Colonic mucosa (tissue), 4 donors: ENCODE results near the gene MT2A. TPM values are rescaled to one million over a fixed set of nuclear protein-coding genes. Genes with fewer than 3 reads are reported as not detected.

Experiments used
- DNase-seq: peaks from one replicate; pipeline ENCODE4 v3.0.0-alpha.2; 2020
- H3K27ac ChIP-seq: fragments of 200-600 bp; one replicate; pipeline ENCODE4 v1.8.0; 2021
- H3K27me3 ChIP-seq: fragments of 200-600 bp; one replicate; pipeline ENCODE4 v1.8.0; 2021
- H3K36me3 ChIP-seq: fragments of 200-600 bp; one replicate; pipeline ENCODE4 v1.8.0; 2021
- H3K4me1 ChIP-seq: fragments of 200-600 bp; one replicate; pipeline ENCODE4 v1.8.0; 2021; ENCODE audit warnings: mild to moderate bottlenecking
- H3K4me3 ChIP-seq: fragments of 200-600 bp; one replicate; pipeline ENCODE4 v1.8.0; 2021
- H3K9ac ChIP-seq, 2 donors: one replicate each; pipeline ENCODE4 v1.7.0; 2013; ENCODE audit warnings: control low read depth in 2 of 2, low read depth in 2 of 2, low read length in 2 of 2
- H3K9me3 ChIP-seq: fragments of 200-600 bp; one replicate; pipeline ENCODE4 v1.8.0; 2021
- intact Hi-C: fragments of 100-400 bp; cut with DNase I; formaldehyde crosslinking; loops from one replicate; pipeline ENCODE4 v1.14.1; 2022
- total RNA-seq, 2 donors: library from RNA; stranded (reverse); fragmentation: NEBNext Ultra II Directional in 1 of 2; extraction: Animal tissue kit (Norgen Biotek cat#: 25700) in 1 of 2; gene quantifications; one replicate each; pipeline ENCODE4 v1.2.1, GENCODE V29; 2021
- TF ChIP-seq, protein P1 (sequence below): fragments of 200-600 bp; IDR thresholded peaks from one replicate; pipeline ENCODE4 v1.8.0; 2022; ENCODE audit warnings: antibody characterized with exemption, mild to moderate bottlenecking
- donor health status: healthy.
- donor health status: DM: no; HTN: no; CAD: no.
- donor health status: DM: no; HTN: no; CAD: no.

The MT2A gene
- total RNA-seq, 2 donors from 2014 or later, result 239 to 320 TPM

DNA sequence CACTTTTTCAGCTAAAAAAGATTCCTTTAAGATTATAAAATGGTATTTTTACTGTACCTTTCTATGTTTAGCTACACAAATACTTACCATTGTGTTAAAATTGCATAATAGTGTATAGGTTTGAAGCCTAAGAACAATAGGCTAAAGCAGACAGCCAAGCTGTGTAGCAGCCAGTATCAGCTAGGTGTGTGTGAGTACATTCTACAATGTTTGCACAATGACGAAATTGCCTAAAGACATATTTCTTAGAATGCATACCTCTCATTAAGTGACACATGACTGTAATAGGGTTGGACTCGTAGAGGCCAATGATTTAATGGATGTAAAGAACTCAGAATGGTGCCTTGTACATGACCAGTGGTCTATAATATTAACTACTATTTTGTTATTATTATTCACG lies 41.4 kb downstream of the MT2A start:
- H3K27me3 ChIP-seq, result no peaks in the 10 kb centered on the region
- no peak overlapping the region for H3K9ac ChIP-seq
- no peak for DNase-seq

DNA sequence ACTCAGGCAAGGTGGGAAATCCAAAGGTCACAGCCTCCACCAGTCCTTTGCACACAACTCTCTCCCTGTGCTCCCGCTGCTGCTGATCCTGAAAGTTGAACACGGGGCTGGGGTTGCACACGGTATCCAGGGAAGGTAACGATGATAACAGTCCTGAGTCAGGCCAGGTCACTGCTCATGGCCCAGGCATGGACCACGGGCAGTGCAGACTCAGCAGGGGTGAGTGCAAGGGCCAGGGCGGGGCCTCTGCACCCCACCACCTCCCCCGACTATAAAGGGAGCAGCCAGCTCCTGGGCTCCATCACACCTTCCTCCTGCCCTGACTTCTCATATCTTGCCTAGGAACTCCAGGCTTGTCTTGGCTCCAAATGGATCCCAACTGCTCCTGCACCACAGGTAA lies 43.2 kb downstream of the MT2A start, which contains the start of gene MT1B:
Gene MT1B, plus strand, starts transcription at position 301 of the 400 bp plus-strand sequence. Its CDS starts 68 bp downstream, at position 369.
- Histone ChIP-seq H3K27me3 (no peaks in the 10 kb centered on the region), H3K9me3 (no peaks in the 10 kb centered on the region), H3K36me3 (no peaks in the 10 kb centered on the region), H3K9ac (no peak within 1 kb of the TSS), H3K4me1 (no peaks in the 10 kb centered on the region), H3K4me3 (no peak within 1 kb of the TSS), H3K27ac (no peak within 1 kb of the TSS)
- DNase-seq, result no peak
- intact Hi-C loops, result no loop called here
- TF ChIP-seq, protein P1, sequence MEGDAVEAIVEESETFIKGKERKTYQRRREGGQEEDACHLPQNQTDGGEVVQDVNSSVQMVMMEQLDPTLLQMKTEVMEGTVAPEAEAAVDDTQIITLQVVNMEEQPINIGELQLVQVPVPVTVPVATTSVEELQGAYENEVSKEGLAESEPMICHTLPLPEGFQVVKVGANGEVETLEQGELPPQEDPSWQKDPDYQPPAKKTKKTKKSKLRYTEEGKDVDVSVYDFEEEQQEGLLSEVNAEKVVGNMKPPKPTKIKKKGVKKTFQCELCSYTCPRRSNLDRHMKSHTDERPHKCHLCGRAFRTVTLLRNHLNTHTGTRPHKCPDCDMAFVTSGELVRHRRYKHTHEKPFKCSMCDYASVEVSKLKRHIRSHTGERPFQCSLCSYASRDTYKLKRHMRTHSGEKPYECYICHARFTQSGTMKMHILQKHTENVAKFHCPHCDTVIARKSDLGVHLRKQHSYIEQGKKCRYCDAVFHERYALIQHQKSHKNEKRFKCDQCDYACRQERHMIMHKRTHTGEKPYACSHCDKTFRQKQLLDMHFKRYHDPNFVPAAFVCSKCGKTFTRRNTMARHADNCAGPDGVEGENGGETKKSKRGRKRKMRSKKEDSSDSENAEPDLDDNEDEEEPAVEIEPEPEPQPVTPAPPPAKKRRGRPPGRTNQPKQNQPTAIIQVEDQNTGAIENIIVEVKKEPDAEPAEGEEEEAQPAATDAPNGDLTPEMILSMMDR, result no peak

More for the DNA sequence above, 41.4 kb downstream of the MT2A start:
- H3K27ac ChIP-seq, result no peak overlapping the region
- TF ChIP-seq, protein P1, result no peak
- H3K9me3 ChIP-seq, result no peaks in the 10 kb centered on the region
- intact Hi-C loops, result no loop called here
- no peak overlapping the region for H3K4me3 ChIP-seq
- no peaks in the 10 kb centered on the region for H3K36me3 ChIP-seq
- H3K4me1 ChIP-seq, result no peaks in the 10 kb centered on the region

DNA sequence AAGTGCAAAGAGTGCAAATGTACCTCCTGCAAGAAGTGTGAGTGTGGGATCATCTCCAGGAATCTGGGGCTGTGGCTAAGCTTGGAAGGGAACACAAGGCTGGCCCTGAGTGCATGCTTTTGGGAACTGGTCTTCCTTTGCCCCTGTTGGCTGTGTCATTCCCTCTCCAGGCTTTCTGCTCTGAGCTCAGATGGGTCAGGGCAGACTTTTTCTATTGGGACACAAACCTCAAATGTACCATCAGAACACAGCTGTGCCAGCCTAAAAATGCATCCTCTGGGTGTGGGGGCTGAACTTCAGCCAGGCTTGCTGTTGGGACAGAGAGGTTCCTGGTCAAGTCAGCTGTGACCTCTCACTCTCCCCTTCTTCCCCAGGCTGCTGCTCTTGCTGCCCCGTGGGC lies 44.2 kb downstream of the MT2A start:
- H3K4me3 ChIP-seq, result no peak overlapping the region
- intact Hi-C loops, result no loop called here
- H3K9ac ChIP-seq, result no peak overlapping the region
- H3K9me3 ChIP-seq, result no peaks in the 10 kb centered on the region
- no peaks in the 10 kb centered on the region for H3K36me3 ChIP-seq
- TF ChIP-seq, protein P1, result no peak
- no peak for DNase-seq
- no peak overlapping the region for H3K27ac ChIP-seq
- H3K27me3 ChIP-seq, result no peaks in the 10 kb centered on the region
- no peaks in the 10 kb centered on the region for H3K4me1 ChIP-seq

DNA sequence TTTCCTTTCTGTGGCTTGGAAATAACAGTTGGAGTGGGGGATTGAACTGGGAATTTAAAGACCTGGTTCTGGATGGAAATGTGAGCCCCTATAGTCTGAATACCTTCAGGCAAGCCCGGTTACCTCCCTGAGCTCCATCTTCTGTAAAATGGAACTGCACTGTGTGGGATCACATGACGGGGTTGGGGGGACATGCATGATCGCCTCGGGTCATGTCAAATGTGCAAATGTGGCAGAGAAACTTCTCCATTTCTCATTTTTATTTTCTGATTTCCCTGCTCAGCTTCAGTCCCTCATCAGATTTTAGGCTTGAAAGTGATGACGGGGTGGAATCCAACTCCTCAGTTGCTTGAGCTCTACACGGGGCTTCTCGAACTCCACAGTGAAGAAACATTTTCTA lies 44.8 kb downstream of the MT2A start:
- Histone ChIP-seq H3K9me3 (no peaks in the 10 kb centered on the region), H3K27ac (no peak overlapping the region), H3K27me3 (no peaks in the 10 kb centered on the region), H3K9ac (no peak overlapping the region), H3K4me3 (no peak overlapping the region), H3K36me3 (no peaks in the 10 kb centered on the region), H3K4me1 (no peaks in the 10 kb centered on the region)
- no peak for DNase-seq
- TF ChIP-seq, protein P1, result no peak
- intact Hi-C loops, result no loop called here

DNA sequence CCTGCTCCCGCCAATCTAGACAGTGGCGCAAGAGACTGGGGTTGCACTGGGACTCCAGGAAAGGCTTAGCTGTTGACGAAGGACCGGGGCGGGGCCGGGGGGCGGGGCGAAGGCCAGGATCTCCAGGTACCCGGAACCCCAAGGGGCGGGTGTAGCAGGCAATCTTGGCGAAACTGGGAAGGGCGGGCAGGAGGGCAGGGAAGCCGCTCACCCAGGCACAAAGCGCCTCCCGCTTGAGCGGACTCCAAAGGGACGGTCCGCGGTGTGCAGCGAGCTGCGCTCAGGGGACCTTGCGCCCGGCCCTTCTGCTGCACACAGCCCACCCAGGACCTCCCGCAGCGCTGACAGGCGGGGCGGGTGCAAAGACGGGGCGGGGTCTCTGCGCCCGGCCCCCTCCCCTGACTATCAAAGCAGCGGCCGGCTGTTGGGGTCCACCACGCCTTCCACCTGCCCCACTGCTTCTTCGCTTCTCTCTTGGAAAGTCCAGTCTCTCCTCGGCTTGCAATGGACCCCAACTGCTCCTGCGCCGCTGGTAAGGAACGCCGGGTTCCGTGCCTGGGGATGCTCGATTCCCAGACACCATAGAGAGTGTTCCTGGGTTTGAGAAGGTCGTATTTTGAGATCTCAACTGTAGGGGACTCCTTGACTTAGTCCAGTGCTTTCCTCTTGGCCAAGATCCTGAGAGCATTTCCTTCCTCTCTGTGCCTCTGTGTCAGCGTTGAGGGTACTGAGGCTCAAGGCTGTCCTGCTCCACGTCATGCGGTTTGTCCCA lies 49.4 kb downstream of the MT2A start, which contains the start of gene MT1F:
Gene MT1F, plus strand, starts transcription at position 405 of the 772 bp plus-strand sequence. Its CDS starts 100 bp downstream, at position 505.
- Histone ChIP-seq H3K4me1 (no peaks in the 10 kb centered on the region), H3K4me3 (peak within 1 kb of the TSS; percentile 55), H3K9me3 (no peaks in the 10 kb centered on the region), H3K27me3 (peaks cover under 1% of the 10 kb centered on the region), H3K9ac (peak within 1 kb of the TSS; percentile 64 to 99), H3K36me3 (no peaks in the 10 kb centered on the region), H3K27ac (peak within 1 kb of the TSS; percentile 60)
- TF ChIP-seq, protein P1, result no peak
- peak; percentile 99 for DNase-seq
- intact Hi-C loops, result no loop called here
